ENCODE measurements around the gene PILRB. TPM values are rescaled to one million over a fixed set of nuclear protein-coding genes. Genes with fewer than 3 reads are reported as not detected.

PILRB gene
- total RNA-seq, 1 experiment from 2014 or later, result 58.9 TPM

- H3K9me2 ChIP-seq (replicated peaks; ENCODE audit: insufficient read depth, low read length), result no peaks in the 10 kb centered on the region
- H2AFZ ChIP-seq (ENCODE audit: low read length), result no peak overlapping the region
- H4K20me1 ChIP-seq (ENCODE audit: insufficient read depth, low read depth, low read length), result no peaks in the 10 kb centered on the region
- H3K4me3 ChIP-seq (ENCODE audit: low read length), result no peak overlapping the region
- H3K4me1 ChIP-seq (ENCODE audit: low read length), result peaks cover 7% of the 10 kb centered on the region
- H3K9ac ChIP-seq (ENCODE audit: low read length), result no peak overlapping the region
- H3K9me3 ChIP-seq (ENCODE audit: low read length), result no peaks in the 10 kb centered on the region
- no peaks in the 10 kb centered on the region for H3K36me3 ChIP-seq (ENCODE audit: insufficient read depth, low read length)
- H3K27me3 ChIP-seq (ENCODE audit: low read length), result no peaks in the 10 kb centered on the region
- H3K79me2 ChIP-seq (ENCODE audit: low read length), result no peaks in the 10 kb centered on the region
- DNase-seq, result no peak
- no peak overlapping the region for H3K27ac ChIP-seq (ENCODE audit: low read length)
- no peak overlapping the region for H3K4me2 ChIP-seq (ENCODE audit: low read depth, low read length, poor library complexity, severe bottlenecking)
Measured at GRCh38 chr7:100413889-100414288, 56.0 kb downstream of the PILRB start.

- Histone ChIP-seq H3K4me2 (ENCODE audit: low read depth, low read length, poor library complexity, severe bottlenecking) (no peak overlapping the region), H3K27ac (ENCODE audit: low read length) (no peak overlapping the region), H3K4me3 (ENCODE audit: low read length) (no peak overlapping the region), H3K36me3 (ENCODE audit: insufficient read depth, low read length) (no peaks in the 10 kb centered on the region), H3K9ac (ENCODE audit: low read length) (no peak overlapping the region), H3K79me2 (ENCODE audit: low read length) (no peaks in the 10 kb centered on the region), H3K9me2 (replicated peaks; ENCODE audit: insufficient read depth, low read length) (no peaks in the 10 kb centered on the region), H3K9me3 (ENCODE audit: low read length) (no peaks in the 10 kb centered on the region), H2AFZ (ENCODE audit: low read length) (no peak overlapping the region), H4K20me1 (ENCODE audit: insufficient read depth, low read depth, low read length) (no peaks in the 10 kb centered on the region), H3K27me3 (ENCODE audit: low read length) (no peaks in the 10 kb centered on the region), H3K4me1 (ENCODE audit: low read length) (peaks cover 7% of the 10 kb centered on the region)
- no peak for DNase-seq
Measured at GRCh38 chr7:100415448-100415847, 57.5 kb downstream of the PILRB start.

Small RNAs within 50 kb of the gene (small RNA-seq; reads per million reads assigned to genes)
- not detected for gene RF00019

Other genes with a start within 250 kb of the PILRB start
- gene TAF6, start 238.8 kb upstream of the PILRB start, total RNA-seq (2014; rRNA removed; shearing (Covaris generic); ENCODE audit: low replicate concordance), result 30.6 and 34.3 TPM in 2 replicates
- gene CNPY4, start 238.5 kb upstream of the PILRB start, total RNA-seq (2014; rRNA removed; shearing (Covaris generic); ENCODE audit: low replicate concordance), result 13.0 and 16.6 TPM in 2 replicates
- gene MBLAC1, start 231.2 kb upstream of the PILRB start, total RNA-seq (2014; rRNA removed; shearing (Covaris generic); ENCODE audit: low replicate concordance), result 1.4 TPM in 1 of 2 replicates, not detected in the other
- 171 and 292 TPM in 2 replicates for gene LAMTOR4, start 209.2 kb upstream of the PILRB start, total RNA-seq (2014; rRNA removed; shearing (Covaris generic); ENCODE audit: low replicate concordance)
- gene TRAPPC14, start 199.4 kb upstream of the PILRB start, total RNA-seq (2014; rRNA removed; shearing (Covaris generic); ENCODE audit: low replicate concordance), result 15.8 and 23.3 TPM in 2 replicates
- gene GAL3ST4, start 189.5 kb upstream of the PILRB start, total RNA-seq (2014; rRNA removed; shearing (Covaris generic); ENCODE audit: low replicate concordance), result 0.11 TPM in 1 of 2 replicates, not detected in the other
- 1.9 and 5.3 TPM in 2 replicates for gene GPC2, start 180.7 kb upstream of the PILRB start, total RNA-seq (2014; rRNA removed; shearing (Covaris generic); ENCODE audit: low replicate concordance)
- 8.1 and 22.1 TPM in 2 replicates for gene STAG3, start 180.2 kb upstream of the PILRB start, total RNA-seq (2014; rRNA removed; shearing (Covaris generic); ENCODE audit: low replicate concordance)
- gene PVRIG, start 138.2 kb upstream of the PILRB start, total RNA-seq (2014; rRNA removed; shearing (Covaris generic); ENCODE audit: low replicate concordance), result 1.6 and 2.7 TPM in 2 replicates
- not detected in 2 replicates for gene SPDYE3, start 50.4 kb upstream of the PILRB start, total RNA-seq (2014; rRNA removed; shearing (Covaris generic); ENCODE audit: low replicate concordance)
- gene PILRA, start 15.4 kb downstream of the PILRB start, total RNA-seq (2014; rRNA removed; shearing (Covaris generic); ENCODE audit: low replicate concordance), result 2.3 and 2.4 TPM in 2 replicates
- gene ZCWPW1, start 70.6 kb downstream of the PILRB start, total RNA-seq (2014; rRNA removed; shearing (Covaris generic); ENCODE audit: low replicate concordance), result 3.0 and 8.8 TPM in 2 replicates
- 28.4 and 40.4 TPM in 2 replicates for gene MEPCE, start 71.7 kb downstream of the PILRB start, total RNA-seq (2014; rRNA removed; shearing (Covaris generic); ENCODE audit: low replicate concordance)
- gene PPP1R35, start 78.4 kb downstream of the PILRB start, total RNA-seq (2014; rRNA removed; shearing (Covaris generic); ENCODE audit: low replicate concordance), result 25.9 and 106 TPM in 2 replicates
- gene SPACDR, start 106.1 kb downstream of the PILRB start, total RNA-seq (2014; rRNA removed; shearing (Covaris generic); ENCODE audit: low replicate concordance), result 1.5 and 2.8 TPM in 2 replicates
- 40.4 and 97.3 TPM in 2 replicates for gene TSC22D4, start 121.1 kb downstream of the PILRB start, total RNA-seq (2014; rRNA removed; shearing (Covaris generic); ENCODE audit: low replicate concordance)
- gene NYAP1, start 125.8 kb downstream of the PILRB start, total RNA-seq (2014; rRNA removed; shearing (Covaris generic); ENCODE audit: low replicate concordance), result not detected in 2 replicates
- 5.7 and 6.7 TPM in 2 replicates for gene AGFG2, start 181.1 kb downstream of the PILRB start, total RNA-seq (2014; rRNA removed; shearing (Covaris generic); ENCODE audit: low replicate concordance)
- 2.5 and 4.9 TPM in 2 replicates for gene SAP25, start 215.8 kb downstream of the PILRB start, total RNA-seq (2014; rRNA removed; shearing (Covaris generic); ENCODE audit: low replicate concordance)
- 11.9 and 33.5 TPM in 2 replicates for gene LRCH4, start 228.0 kb downstream of the PILRB start, total RNA-seq (2014; rRNA removed; shearing (Covaris generic); ENCODE audit: low replicate concordance)
- 1.0 TPM in 1 of 2 replicates, not detected in the other for gene FBXO24, start 228.2 kb downstream of the PILRB start, total RNA-seq (2014; rRNA removed; shearing (Covaris generic); ENCODE audit: low replicate concordance)
- 2.8 and 12.3 TPM in 2 replicates for gene PCOLCE, start 244.2 kb downstream of the PILRB start, total RNA-seq (2014; rRNA removed; shearing (Covaris generic); ENCODE audit: low replicate concordance)

All from Karpas-422 (cell line).